ENCODE results near the gene MICU2.
A peak's percentile ranks its signal among the peaks of the same experiment; 100 is the strongest.
"Not testable (repeated sequence)": the region's sequence is repeated elsewhere in the genome, so short reads cannot be mapped to it uniquely, and the experiment has no call there.

Gene MICU2

DNA sequence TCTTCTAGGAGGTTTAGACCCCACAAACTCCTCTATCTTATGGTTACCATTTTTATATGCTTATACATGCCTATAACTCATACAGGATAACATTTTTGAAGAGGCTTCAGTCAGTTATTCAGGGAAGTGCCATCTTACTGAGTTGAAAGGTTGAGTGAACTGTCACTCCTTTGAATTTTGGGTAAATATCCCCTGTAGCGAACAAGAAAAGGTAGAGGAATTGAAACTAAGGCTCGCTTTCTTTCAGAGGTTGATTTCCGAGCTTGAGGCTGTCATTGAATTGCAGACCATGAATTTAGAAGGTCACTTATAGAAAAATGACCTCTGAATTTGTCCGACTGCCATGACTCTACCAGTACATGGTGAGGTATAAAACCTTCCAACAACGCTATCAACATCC lies 35.1 kb downstream of the MICU2 start:
- Histone ChIP-seq H3K4me2 (ENCODE audit: low read length) (peak overlapping the region; percentile 48), H3K27me3 (ENCODE audit: low read depth, low read length) (no peaks in the 10 kb centered on the region), H3K9ac (ENCODE audit: low read length) (no peak overlapping the region), H4K20me1 (ENCODE audit: insufficient read depth, low read length) (peaks cover 4% of the 10 kb centered on the region), H3K4me3 (ENCODE audit: low read length) (peak overlapping the region; percentile 16), H2AFZ (ENCODE audit: low read depth, low read length) (no peak overlapping the region), H3K27ac (ENCODE audit: low read length) (no peak overlapping the region), H3K36me3 (replicated peaks; ENCODE audit: low read depth, low read length) (peaks cover 2% of the 10 kb centered on the region), H3K4me1 (ENCODE audit: low read length) (peaks cover 11% of the 10 kb centered on the region), H3K9me3 (ENCODE audit: insufficient read depth, low read length) (no peaks in the 10 kb centered on the region), H3K79me2 (ENCODE audit: low read length) (peaks cover 11% of the 10 kb centered on the region; the same call in 1 of the 2 replicates)
- TF ChIP-seq, protein P1, sequence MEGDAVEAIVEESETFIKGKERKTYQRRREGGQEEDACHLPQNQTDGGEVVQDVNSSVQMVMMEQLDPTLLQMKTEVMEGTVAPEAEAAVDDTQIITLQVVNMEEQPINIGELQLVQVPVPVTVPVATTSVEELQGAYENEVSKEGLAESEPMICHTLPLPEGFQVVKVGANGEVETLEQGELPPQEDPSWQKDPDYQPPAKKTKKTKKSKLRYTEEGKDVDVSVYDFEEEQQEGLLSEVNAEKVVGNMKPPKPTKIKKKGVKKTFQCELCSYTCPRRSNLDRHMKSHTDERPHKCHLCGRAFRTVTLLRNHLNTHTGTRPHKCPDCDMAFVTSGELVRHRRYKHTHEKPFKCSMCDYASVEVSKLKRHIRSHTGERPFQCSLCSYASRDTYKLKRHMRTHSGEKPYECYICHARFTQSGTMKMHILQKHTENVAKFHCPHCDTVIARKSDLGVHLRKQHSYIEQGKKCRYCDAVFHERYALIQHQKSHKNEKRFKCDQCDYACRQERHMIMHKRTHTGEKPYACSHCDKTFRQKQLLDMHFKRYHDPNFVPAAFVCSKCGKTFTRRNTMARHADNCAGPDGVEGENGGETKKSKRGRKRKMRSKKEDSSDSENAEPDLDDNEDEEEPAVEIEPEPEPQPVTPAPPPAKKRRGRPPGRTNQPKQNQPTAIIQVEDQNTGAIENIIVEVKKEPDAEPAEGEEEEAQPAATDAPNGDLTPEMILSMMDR (IDR thresholded peaks at IDR 0.05; ENCODE audit: low read depth, low read length): no peak
- TF ChIP-seq EZH2phosphoT487 (IDR thresholded peaks at IDR 0.05; ENCODE audit: low read depth): no peak

DNA sequence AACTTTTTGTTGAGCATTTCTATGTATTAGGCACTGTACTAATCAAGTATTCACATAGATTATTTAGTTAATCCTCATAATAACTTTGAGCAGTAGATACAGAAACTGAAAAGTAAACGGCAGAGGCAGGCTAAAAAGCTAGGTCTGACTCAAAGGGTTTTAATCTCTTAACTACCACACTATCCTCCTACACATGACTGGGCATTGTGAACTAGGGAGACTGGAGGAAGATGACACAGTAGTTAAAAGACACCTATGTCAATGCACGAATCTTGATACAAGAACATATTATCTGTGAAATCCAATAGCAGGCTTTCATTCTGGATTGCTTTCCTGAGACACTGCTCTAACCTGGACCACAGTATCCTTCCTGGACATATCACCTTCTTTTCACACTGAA lies 36.3 kb downstream of the MICU2 start:
- Histone ChIP-seq H2AFZ (ENCODE audit: low read depth, low read length) (no peak overlapping the region), H3K9me3 (ENCODE audit: insufficient read depth, low read length) (no peaks in the 10 kb centered on the region), H3K4me2 (ENCODE audit: low read length) (no peak overlapping the region), H4K20me1 (ENCODE audit: insufficient read depth, low read length) (peaks cover 4% of the 10 kb centered on the region), H3K4me3 (ENCODE audit: low read length) (no peak overlapping the region), H3K9ac (ENCODE audit: low read length) (no peak overlapping the region), H3K27ac (ENCODE audit: low read length) (no peak overlapping the region), H3K4me1 (ENCODE audit: low read length) (peaks cover 11% of the 10 kb centered on the region), H3K27me3 (ENCODE audit: low read depth, low read length) (no peaks in the 10 kb centered on the region), H3K79me2 (ENCODE audit: low read length) (peaks cover 11% of the 10 kb centered on the region; the same call in 1 of the 2 replicates), H3K36me3 (replicated peaks; ENCODE audit: low read depth, low read length) (peaks cover 5% of the 10 kb centered on the region)
- TF ChIP-seq, protein P1 (IDR thresholded peaks at IDR 0.05; ENCODE audit: low read depth, low read length): no peak
- TF ChIP-seq EZH2phosphoT487 (IDR thresholded peaks at IDR 0.05; ENCODE audit: low read depth): no peak

DNA sequence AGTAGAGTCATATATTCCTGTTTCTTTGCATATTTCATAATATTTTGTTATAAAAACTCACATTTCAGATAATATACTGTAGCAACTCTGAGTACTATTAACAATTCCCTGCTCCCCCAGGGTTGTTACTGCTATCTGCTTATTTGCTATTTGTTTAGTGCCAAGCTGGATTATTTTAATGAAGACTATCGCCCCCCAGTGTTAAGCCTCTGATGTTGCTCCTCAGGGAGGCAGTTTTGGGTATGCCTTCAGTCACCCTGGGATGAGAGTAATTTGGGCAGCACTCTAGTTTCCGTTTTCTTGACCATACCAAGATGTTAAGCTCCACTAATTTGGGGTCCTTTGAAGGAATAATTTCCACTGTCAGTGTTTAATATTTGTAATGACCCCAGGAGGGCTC lies 46.0 kb downstream of the MICU2 start:
- Histone ChIP-seq H3K4me2 (ENCODE audit: low read length) (no peak overlapping the region), H3K9ac (ENCODE audit: low read length) (no peak overlapping the region), H3K4me1 (ENCODE audit: low read length) (no peaks in the 10 kb centered on the region), H3K27me3 (ENCODE audit: low read depth, low read length) (no peaks in the 10 kb centered on the region), H4K20me1 (ENCODE audit: insufficient read depth, low read length) (no peaks in the 10 kb centered on the region), H3K9me3 (ENCODE audit: insufficient read depth, low read length) (no peaks in the 10 kb centered on the region), H2AFZ (ENCODE audit: low read depth, low read length) (no peak overlapping the region), H3K27ac (ENCODE audit: low read length) (no peak overlapping the region), H3K36me3 (replicated peaks; ENCODE audit: low read depth, low read length) (peaks cover 9% of the 10 kb centered on the region), H3K4me3 (ENCODE audit: low read length) (no peak overlapping the region), H3K79me2 (ENCODE audit: low read length) (no peaks in the 10 kb centered on the region)
- TF ChIP-seq EZH2phosphoT487 (IDR thresholded peaks at IDR 0.05; ENCODE audit: low read depth): no peak
- TF ChIP-seq, protein P1 (IDR thresholded peaks at IDR 0.05; ENCODE audit: low read depth, low read length): peak; percentile 59

DNA sequence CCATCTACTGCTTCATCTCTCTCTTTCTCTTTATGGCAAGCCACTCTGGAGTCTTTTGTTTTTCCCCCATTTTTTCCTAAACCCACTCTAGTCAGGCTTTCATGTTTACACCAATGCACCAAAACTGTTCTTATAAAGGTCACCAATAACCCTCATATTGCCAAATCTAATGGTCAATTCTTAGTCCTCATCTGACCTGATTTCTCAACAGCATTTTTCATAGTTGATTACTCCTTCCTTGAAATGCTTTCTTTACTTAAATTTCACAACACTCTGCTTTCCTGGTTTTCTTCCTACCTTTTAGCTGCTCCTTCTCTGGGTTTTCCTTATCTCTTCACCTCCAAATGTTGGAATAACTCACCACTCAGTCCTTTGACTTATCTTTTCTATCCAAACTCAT lies 47.9 kb downstream of the MICU2 start:
- no peak overlapping the region for H3K4me3 ChIP-seq (ENCODE audit: low read length)
- no peaks in the 10 kb centered on the region for H3K79me2 ChIP-seq (ENCODE audit: low read length)
- H3K9me3 ChIP-seq (ENCODE audit: insufficient read depth, low read length): no peaks in the 10 kb centered on the region
- TF ChIP-seq EZH2phosphoT487 (IDR thresholded peaks at IDR 0.05; ENCODE audit: low read depth): no peak
- TF ChIP-seq, protein P1 (IDR thresholded peaks at IDR 0.05; ENCODE audit: low read depth, low read length): no peak
- no peak overlapping the region for H3K4me2 ChIP-seq (ENCODE audit: low read length)
- peaks cover 4% of the 10 kb centered on the region for H3K36me3 ChIP-seq (replicated peaks; ENCODE audit: low read depth, low read length)
- no peaks in the 10 kb centered on the region for H3K27me3 ChIP-seq (ENCODE audit: low read depth, low read length)
- no peaks in the 10 kb centered on the region for H3K4me1 ChIP-seq (ENCODE audit: low read length)
- H2AFZ ChIP-seq (ENCODE audit: low read depth, low read length): no peak overlapping the region
- no peak overlapping the region for H3K9ac ChIP-seq (ENCODE audit: low read length)
- no peaks in the 10 kb centered on the region for H4K20me1 ChIP-seq (ENCODE audit: insufficient read depth, low read length)
- no peak overlapping the region for H3K27ac ChIP-seq (ENCODE audit: low read length)

DNA sequence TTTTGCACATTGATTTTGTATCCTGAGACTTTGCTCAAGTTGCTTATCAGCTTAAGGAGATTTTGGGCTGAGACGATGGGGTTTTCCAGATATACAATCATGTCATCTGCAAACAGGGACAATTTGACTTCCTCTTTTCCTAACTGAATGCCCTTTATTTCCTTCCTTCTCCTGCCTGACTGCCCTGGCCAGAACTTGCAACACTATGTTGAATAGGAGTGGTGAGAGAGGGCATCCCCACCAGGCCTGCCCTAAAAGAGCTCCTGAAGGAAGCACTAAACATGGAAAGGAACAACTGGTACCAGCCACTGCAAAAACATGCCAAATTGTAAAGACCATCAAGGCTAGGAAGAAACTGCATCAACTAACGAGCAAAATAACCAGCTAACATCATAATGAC lies 50.7 kb downstream of the MICU2 start:
- H3K4me2 ChIP-seq (ENCODE audit: low read length); H3K4me3 ChIP-seq (ENCODE audit: low read length); H3K79me2 ChIP-seq (ENCODE audit: low read length); H3K36me3 ChIP-seq (replicated peaks; ENCODE audit: low read depth, low read length); H3K9ac ChIP-seq (ENCODE audit: low read length); H3K9me3 ChIP-seq (ENCODE audit: insufficient read depth, low read length); H2AFZ ChIP-seq (ENCODE audit: low read depth, low read length); H3K4me1 ChIP-seq (ENCODE audit: low read length); H3K27me3 ChIP-seq (ENCODE audit: low read depth, low read length); H3K27ac ChIP-seq (ENCODE audit: low read length); H4K20me1 ChIP-seq (ENCODE audit: insufficient read depth, low read length): not testable (repeated sequence)
